ENCODE data around the gene FXYD7.
"Not testable (repeated sequence)": the region's sequence is repeated elsewhere in the genome, so short reads cannot be mapped to it uniquely, and the experiment has no call there.

Gene FXYD7

DNA sequence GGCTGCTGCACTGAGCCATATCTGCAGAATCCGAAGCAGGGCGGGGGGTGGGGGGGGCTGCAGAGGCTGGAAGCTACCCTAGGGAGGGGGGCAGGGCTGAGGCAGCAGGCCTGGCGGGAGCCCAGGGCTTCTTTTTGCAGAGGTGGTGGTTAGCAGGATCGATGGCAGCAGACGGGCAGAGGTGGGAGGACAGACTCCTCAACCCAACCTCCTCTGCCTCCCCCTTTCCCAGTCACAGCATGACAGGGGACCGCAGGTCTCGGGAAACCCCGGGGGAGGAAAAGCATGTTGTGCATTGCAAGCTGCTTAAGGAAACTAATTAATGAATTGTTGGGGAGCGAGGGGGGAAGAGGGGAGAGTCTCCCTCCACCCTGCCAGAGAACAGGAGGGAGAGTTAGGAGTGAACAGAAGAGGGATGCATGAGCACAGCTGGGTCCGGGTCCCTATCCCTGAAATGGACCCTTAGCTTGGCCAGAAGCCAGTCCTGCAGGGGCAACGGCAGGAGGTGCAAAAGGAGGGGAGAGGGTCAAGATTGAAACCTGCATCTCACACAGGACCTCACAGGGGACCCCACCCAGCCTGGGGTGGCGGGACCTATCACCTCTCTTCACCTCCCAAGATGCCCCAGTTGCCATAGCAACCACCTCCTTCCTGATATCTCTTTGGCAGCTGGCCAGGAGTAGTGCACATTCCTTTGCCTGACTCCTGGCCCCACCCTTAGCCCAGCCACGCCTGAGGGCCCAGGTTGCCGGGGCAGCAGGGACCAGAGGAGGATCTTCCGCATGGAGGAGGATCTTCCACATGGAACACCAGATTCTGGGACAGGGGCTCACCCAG, 1.8 kb downstream of the FXYD7 start:
- DNase-seq (ENCODE audit: low read depth) = no peak

- no peak for DNase-seq (ENCODE audit: low read depth)
Measured at GRCh38 chr19:35146746-35147459, 3.8 kb downstream of the FXYD7 start.

DNA sequence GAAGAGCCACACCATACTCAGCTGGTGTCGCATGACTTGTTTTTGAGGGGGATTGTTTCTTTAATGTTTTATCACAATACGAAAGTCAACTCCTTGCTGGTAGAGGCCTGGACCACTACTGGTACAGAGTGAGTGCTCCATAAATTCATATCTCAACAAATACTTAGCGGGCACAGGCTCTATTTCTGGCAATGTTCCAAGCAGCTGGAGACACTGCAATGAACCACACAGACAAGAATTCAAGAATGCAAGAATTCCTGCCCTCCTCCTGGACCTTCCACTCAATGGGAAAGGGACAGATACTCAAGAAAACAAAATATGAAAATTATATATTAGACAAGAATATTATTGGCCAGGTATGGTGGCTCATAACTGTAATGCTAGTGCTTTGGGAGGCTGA, 6.4 kb downstream of the FXYD7 start:
- DNase-seq (ENCODE audit: low read depth) = no peak

- DNase-seq (ENCODE audit: low read depth) = no peak
Measured at GRCh38 chr19:35150445-35150844, 7.4 kb downstream of the FXYD7 start.

- no peak for DNase-seq (ENCODE audit: low read depth)
Measured at GRCh38 chr19:35151273-35152065, 8.4 kb downstream of the FXYD7 start.

DNA sequence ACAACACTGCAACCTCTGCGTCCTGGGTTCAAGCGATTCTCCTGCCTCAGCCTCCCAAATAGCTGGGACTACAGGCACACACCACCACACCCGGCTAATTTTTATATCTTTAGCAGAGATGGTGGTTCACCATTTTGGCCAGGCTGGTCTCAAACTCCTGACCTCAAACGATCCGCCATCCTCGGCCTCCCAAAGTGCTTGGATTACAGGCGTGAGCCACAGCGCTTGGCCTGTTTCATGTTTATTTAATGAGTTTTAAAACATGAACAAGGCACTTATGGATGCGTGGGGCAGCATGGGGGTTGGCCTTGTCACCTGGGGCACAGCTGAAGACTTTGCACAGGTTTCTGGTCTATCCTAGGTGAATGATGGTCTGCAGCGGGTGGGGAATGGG, 10.1 kb downstream of the FXYD7 start:
- not testable (repeated sequence) for DNase-seq (ENCODE audit: low read depth)

DNA sequence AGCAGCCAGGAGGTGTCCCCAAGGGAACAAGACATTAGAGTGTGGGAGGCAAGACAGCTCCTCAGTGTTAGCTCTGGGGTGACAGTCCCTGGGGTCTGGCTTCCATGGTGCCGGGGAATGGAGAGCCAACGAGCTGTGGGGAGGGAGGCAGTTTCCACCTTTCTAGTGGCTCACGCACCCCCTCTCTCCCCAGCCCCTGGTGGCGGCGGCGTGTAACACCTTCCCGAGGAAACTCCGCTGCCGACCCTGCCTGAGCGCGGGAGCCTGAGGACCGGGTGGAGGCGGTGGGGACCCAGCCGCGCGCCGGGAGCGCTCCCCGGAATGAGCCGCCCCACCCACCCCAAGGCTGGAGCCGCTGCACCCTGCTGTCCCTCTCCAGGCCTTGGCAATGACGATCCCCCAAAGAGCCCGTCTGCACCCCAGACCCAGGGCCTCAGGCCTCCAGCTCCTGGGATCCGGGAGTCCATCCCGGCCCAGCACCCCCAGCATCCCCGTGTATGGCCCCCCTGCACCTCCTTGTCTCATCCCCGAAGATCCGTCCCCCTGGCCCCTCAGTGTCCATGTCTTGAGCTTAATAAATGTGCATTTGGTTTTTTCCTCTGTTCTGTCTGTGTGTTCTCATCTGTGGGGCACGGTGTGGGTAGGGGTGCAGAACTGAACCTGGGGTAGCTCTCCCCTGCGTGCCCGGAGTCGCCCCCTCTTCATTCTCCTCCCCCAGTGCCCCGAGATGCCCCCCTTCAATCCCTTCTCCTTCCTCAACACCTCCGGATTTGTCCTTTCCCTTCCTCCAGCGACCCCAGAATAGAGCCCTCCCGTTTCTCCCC, 10.9 kb downstream of the FXYD7 start:
- DNase-seq (ENCODE audit: low read depth) = peak; percentile 60

GRCh38 chr19:35154525-35155406, 11.7 kb downstream of the FXYD7 start, which contains the start of gene FXYD5:
TSS of gene FXYD5 (plus strand) at chr19:35154735. CDS start at chr19:35155551, 816 bp downstream.
- DNase-seq (ENCODE audit: low read depth) = peak; percentile 58

DNA sequence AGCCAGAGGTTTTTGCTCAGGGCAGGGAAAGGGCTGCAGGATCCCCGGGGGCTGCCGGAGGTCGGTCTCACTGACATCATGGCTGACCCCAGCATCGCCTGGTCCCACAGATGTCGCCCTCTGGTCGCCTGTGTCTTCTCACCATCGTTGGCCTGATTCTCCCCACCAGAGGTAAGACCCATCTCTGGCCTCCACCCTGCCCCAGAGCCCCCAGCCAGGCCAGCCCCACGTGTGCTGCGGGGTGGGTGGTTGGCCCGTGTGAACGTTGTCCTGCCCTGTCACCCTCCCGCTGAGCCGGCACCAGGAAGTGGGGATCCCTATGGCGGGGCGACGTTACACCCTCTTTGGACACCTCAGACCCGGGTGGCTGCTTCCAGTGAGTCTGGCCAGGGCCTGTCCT, 12.4 kb downstream of the FXYD7 start:
- DNase-seq (ENCODE audit: low read depth) = no peak

DNA sequence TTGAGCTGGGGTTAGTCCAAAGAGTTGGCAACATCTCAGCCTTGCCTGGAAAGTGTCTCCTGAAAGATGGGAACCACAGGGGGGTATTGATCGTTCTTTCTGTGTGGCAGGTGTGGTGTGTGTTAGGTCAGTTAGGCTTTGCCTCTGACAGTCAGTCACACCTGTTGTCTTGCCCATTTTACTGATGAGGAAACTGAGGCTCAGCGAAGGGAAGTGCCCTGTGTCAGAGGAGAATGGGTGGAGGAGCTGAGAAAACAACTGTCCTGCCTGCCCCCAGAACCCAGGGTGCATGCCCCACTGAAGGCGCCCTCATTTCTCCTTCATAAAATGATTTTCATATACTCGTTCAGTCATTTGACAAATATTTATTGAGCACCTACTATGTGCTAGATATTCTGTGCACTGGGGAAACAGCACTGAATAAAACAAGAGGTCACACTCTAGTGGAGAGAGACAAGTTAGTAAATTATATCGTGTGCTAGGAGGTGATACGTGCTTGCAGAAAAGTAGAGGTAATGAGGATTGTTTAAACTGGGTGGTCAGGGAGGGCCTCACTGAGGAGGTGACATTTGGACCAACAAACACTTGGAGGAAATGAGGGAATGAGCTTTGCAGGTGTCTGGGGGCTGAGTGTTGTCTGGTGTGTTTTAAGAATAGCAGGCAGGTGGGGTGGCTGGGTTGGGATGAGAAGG, 13.1 kb downstream of the FXYD7 start:
- DNase-seq (ENCODE audit: low read depth) = no peak

GRCh38 chr19:35156673-35157014, 13.6 kb downstream of the FXYD7 start:
- DNase-seq (ENCODE audit: low read depth) = no peak

GRCh38 chr19:35157431-35157830, 14.4 kb downstream of the FXYD7 start:
- DNase-seq (ENCODE audit: low read depth) = no peak

DNA sequence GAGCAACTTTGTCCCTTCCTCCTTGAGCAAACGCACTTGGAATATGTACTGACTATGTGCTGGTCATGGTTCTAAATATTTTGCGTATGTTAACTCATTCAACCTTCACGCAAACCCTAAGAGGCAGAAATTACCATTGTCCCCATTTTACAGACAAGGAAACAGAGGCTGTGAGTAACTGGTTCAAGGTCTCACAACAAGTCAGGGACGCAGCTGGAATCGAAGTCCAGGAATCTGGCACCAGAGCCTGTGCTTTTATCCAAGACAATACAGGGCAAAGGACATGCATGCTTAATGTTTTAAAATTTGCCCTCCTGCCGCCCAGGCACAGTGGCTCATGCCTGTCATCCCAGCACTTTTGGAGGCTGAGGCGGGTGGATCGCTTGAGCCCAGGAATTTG, 16.6 kb downstream of the FXYD7 start:
- DNase-seq (ENCODE audit: low read depth) = no peak

DNA sequence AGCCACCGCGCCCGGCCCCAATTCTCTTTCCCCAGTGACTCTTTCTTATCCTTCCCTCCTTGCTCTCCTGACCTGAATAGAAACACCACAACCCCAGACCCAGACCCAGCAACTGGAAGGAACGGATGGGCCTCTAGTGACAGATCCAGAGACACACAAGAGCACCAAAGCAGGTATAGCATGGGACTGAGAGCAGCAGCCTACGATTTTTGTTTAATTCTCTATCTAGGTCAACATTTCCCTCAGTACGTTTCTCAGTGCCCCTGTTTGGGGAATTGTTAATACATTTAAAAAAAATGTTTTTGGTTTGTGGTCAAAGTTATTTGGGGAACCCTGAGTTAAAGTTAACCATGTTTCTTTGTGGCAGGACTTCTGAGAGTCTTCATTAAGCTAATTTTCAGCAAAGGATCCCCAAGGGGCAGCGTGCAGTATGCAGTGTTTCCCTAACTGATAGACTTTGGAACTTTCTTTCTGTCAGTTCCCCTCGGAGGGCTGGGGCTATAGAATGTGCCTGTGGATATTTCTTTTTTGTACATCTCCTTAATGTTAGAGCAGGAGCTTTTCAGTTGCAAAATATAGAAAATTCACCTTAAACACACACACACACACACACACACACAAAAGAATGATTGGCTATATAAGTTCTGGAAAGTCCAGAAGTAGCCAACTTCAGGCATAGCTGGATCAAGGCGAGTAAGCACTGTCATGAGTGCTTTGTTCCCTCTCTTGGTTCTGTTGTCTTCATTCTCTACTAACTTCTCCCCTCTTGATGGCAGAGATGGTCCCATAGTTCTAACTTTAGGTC, 17.8 kb downstream of the FXYD7 start:
- no peak for DNase-seq (ENCODE audit: low read depth)

GRCh38 chr19:35161434-35161743, 18.3 kb downstream of the FXYD7 start:
- no peak for DNase-seq (ENCODE audit: low read depth)

DNA sequence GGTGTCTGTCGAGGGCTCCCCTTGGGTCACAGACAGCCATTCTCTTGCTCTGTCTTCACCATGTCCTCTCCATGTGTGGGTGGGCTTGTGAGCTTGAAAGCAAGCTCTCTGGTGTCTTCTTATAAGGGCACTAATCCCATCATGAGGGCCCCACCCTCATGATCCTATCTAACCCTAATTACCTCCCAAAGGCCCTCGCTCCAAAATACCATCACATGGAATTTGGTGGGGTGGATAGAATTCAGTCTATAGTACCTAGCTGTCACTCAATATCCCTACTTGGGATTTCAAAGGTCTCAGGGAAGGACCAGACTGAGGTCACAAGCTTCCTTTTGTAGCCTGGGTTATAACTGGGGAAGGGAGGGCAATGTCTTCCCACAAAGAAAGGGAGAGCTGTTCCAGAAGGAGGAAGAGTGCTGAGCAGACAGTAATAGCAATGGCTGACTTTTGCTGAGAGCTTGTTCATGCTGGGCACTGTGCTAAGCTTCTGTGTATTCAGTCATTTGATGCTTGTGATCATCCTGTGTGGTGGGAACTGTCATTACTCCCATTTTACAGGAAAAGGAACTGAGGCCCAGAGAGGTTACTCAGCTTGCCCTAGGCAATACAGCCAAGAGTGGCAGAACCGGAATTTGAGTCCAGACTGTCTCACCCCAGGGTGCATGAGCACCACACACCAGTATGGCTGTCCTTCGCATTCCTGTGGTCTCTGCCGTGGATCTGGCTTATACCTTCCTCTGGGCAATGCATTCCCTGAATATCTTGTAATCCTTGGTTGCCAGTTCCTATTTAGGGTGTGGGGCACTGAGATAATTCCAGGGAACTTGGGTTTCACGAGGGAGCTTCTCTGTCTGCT, 19.6 kb downstream of the FXYD7 start:
- no peak for DNase-seq (ENCODE audit: low read depth)

GRCh38 chr19:35164418-35164817, 21.4 kb downstream of the FXYD7 start:
- no peak for DNase-seq (ENCODE audit: low read depth)

DNA sequence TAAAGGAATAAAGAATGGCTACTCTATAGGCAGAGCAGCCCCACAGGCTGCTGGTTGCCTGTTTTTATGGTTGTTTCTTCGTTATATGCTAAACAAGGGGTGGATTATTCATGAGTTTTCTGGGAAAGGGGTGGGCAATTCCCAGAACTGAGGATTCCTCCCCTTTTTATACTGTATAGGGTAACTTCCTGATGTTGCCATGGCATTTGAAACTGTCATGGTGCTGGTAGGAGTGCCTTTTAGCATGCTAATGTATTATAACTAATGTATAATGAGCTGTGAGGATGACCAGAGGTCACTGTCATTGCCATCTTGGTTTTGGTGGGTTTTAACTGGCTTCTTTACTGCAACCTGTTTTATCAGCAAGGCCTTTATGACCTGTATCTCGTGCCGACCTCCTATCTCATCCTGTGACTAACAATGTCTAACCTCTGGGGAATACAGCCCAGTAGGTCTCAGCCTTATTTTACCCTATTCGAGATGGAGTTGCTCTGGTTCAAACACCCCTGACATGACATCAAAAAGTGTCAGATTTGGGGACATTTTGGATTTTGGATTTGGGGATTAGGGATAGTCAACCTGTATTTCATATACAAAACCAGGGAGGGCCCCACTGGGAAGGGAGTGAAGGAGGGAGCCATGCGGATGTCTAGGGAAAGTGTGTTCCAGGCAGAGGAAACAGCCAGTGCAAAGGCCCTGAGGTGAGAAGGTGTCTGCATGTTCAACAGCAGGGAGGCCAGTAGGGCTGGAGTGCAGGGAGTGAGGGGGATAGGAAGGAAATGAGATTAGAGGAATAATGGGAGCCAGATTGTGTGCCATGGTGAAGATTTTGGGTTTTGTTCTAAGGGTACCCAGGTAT, 22.4 kb downstream of the FXYD7 start:
- no peak for DNase-seq (ENCODE audit: low read depth)
